Activated CD4-positive, alpha-beta T cell treated with anti-CD3 and anti-CD28 coated beads, Interleukin-2, Interleukin-4, amounts not matched to agents 100 ng/mL and 50 ng/mL, durations not matched to agents 16 hours and 8 hours (primary cell): Measurements from ENCODE around the gene WASHC1.
"Not testable (repeated sequence)": the region's sequence is repeated elsewhere in the genome, so short reads cannot be mapped to it uniquely, and the experiment has no call there.

ENCODE experiments used
- DNase-seq: peaks from one replicate; pipeline ENCODE4 v3.0.0-alpha.2; 2020; ENCODE audit warnings: low spot score

The WASHC1 gene

GRCh38 chr9:29356-29755, at the start of gene WASHC1:
Gene WASHC1, minus strand, starts transcription at chr9:29456. Its CDS starts 4,457 bp downstream, at chr9:24999.
- DNase-seq, result not testable (repeated sequence)

- not testable (repeated sequence) for DNase-seq
These were observed 49.1 kb upstream of the WASHC1 start for GRCh38 chr9:78333-78732.

GRCh38 chr9:76389-76788, 47.1 kb upstream of the WASHC1 start:
- not testable (repeated sequence) for DNase-seq

- DNase-seq, result not testable (repeated sequence)
These were observed 44.8 kb upstream of the WASHC1 start for GRCh38 chr9:73900-74525.

GRCh38 chr9:73076-73899, 44.0 kb upstream of the WASHC1 start:
- DNase-seq, result not testable (repeated sequence)

- DNase-seq, result peak; percentile 18
These were observed 33.9 kb upstream of the WASHC1 start for GRCh38 chr9:63031-63629.

- not testable (repeated sequence) for DNase-seq
These were observed 23.4 kb upstream of the WASHC1 start for GRCh38 chr9:52678-53077.

- not testable (repeated sequence) for DNase-seq
These were observed 19.1 kb upstream of the WASHC1 start for GRCh38 chr9:48190-48842.

- DNase-seq, result not testable (repeated sequence)
These were observed 17.5 kb upstream of the WASHC1 start for GRCh38 chr9:46639-47271.

GRCh38 chr9:46164-46563, 16.9 kb upstream of the WASHC1 start:
- DNase-seq, result not testable (repeated sequence)

- not testable (repeated sequence) for DNase-seq
These were observed 16.1 kb upstream of the WASHC1 start for GRCh38 chr9:45180-45878.

- DNase-seq, result not testable (repeated sequence)
These were observed 15.2 kb upstream of the WASHC1 start for GRCh38 chr9:44416-44815.

- DNase-seq, result not testable (repeated sequence)
These were observed 14.4 kb upstream of the WASHC1 start for GRCh38 chr9:43636-44035.

- DNase-seq, result not testable (repeated sequence)
These were observed 13.9 kb upstream of the WASHC1 start for GRCh38 chr9:43116-43515.

GRCh38 chr9:41819-42218, 12.6 kb upstream of the WASHC1 start:
- DNase-seq, result not testable (repeated sequence)

GRCh38 chr9:41261-41676, 12.0 kb upstream of the WASHC1 start:
- not testable (repeated sequence) for DNase-seq

GRCh38 chr9:32308-32707, 3.1 kb upstream of the WASHC1 start:
- not testable (repeated sequence) for DNase-seq

GRCh38 chr9:28775-29174, 481 bp downstream of the WASHC1 start:
- DNase-seq, result not testable (repeated sequence)

GRCh38 chr9:21621-22020, 7.6 kb downstream of the WASHC1 start:
- DNase-seq, result not testable (repeated sequence)

- not testable (repeated sequence) for DNase-seq
These were observed 12.4 kb downstream of the WASHC1 start for GRCh38 chr9:16875-17274.
